DND-41 (cell line): Measurements from ENCODE around the gene DCTN3.

Source experiments
- EZH2 ChIP-seq: IDR thresholded peaks from 3 replicates; pipeline ENCODE4 v1.6.1; 2012; ENCODE audit warnings: borderline replicate concordance, low read depth, mild to moderate bottlenecking, moderate library complexity, low read length, inconsistent platforms; ENCODE audit not compliant: severe bottlenecking
- TF ChIP-seq, protein P1 (sequence below): IDR thresholded peaks from 2 replicates; pipeline ENCODE4 v1.5.1; 2012; ENCODE audit warnings: borderline replicate concordance, low read length, moderate library complexity, mild to moderate bottlenecking; ENCODE audit not compliant: poor library complexity, severe bottlenecking; ENCODE audit errors: extremely low read depth

DNA sequence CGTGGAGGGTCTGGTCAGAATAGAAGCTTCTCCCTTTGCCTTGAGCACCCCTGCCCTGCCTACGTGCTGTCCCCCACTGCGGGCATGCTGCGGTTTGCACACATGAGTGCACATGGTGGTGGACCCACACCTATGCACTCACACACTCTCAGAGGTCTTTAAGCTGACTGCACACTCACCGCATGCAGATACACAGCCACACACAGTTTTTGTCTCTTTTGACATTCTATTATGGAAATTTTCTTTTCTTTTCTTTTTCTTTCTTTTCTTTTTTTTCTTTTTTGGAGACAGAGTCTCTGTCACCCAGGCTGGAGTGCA is 9.2 kb upstream of the DCTN3 start:
- TF ChIP-seq, protein P1, sequence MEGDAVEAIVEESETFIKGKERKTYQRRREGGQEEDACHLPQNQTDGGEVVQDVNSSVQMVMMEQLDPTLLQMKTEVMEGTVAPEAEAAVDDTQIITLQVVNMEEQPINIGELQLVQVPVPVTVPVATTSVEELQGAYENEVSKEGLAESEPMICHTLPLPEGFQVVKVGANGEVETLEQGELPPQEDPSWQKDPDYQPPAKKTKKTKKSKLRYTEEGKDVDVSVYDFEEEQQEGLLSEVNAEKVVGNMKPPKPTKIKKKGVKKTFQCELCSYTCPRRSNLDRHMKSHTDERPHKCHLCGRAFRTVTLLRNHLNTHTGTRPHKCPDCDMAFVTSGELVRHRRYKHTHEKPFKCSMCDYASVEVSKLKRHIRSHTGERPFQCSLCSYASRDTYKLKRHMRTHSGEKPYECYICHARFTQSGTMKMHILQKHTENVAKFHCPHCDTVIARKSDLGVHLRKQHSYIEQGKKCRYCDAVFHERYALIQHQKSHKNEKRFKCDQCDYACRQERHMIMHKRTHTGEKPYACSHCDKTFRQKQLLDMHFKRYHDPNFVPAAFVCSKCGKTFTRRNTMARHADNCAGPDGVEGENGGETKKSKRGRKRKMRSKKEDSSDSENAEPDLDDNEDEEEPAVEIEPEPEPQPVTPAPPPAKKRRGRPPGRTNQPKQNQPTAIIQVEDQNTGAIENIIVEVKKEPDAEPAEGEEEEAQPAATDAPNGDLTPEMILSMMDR = no peak
- TF ChIP-seq EZH2 = no peak
